Esophagus (tissue), 2 donors: Measurements from ENCODE around the gene TBC1D9. TPM values are rescaled to one million over a fixed set of nuclear protein-coding genes. Genes with fewer than 3 reads are reported as not detected.
A peak's percentile ranks its signal among the peaks of the same experiment; 100 is the strongest.
"Not testable (repeated sequence)": the region's sequence is repeated elsewhere in the genome, so short reads cannot be mapped to it uniquely, and the experiment has no call there.

Experiments used
- H3K27ac ChIP-seq, 2 donors: one replicate each; pipeline ENCODE4 v1.5.1; 2013; ENCODE audit warnings: low read depth in 2 of 2, mild to moderate bottlenecking in 2 of 2, inconsistent platforms in 1 of 2, low read length in 1 of 2, moderate library complexity in 1 of 2
- H3K27me3 ChIP-seq, 2 donors: one replicate each; pipeline ENCODE4 v1.6.1; 2013; ENCODE audit warnings: low read length in 2 of 2, control low read depth in 1 of 2, mild to moderate bottlenecking in 1 of 2; ENCODE audit not compliant: insufficient read depth in 2 of 2, control insufficient read depth in 1 of 2
- H3K36me3 ChIP-seq, 2 donors: one replicate each; pipeline ENCODE4 v1.6.1; 2013; ENCODE audit warnings: low read length in 1 of 2; ENCODE audit not compliant: control insufficient read depth in 2 of 2, insufficient read depth in 2 of 2
- H3K4me1 ChIP-seq, 2 donors: one replicate each; pipeline ENCODE4 v1.6.1; 2013; ENCODE audit warnings: low read length in 1 of 2; ENCODE audit not compliant: control insufficient read depth in 2 of 2, insufficient read depth in 2 of 2
- H3K4me3 ChIP-seq, 2 donors: one replicate each; pipeline ENCODE4 v1.5.1; 2013; ENCODE audit warnings: low read length in 2 of 2, mild to moderate bottlenecking in 2 of 2, low read depth in 1 of 2, moderate library complexity in 1 of 2
- H3K9me3 ChIP-seq, 2 donors: one replicate each; pipeline ENCODE4 v1.6.1; 2013; ENCODE audit warnings: mild to moderate bottlenecking in 2 of 2, low read depth in 1 of 2, low read length in 1 of 2, moderate library complexity in 1 of 2; ENCODE audit not compliant: control insufficient read depth in 2 of 2, insufficient read depth in 1 of 2
- WGBS, 2 donors: extraction: QIAGEN DNeasy Blood & Tissue Kit; methylation state at CpG; one replicate each; pipeline ENCODE4 v1.1.7; 2013; 5-methylcytosine and 5-hydroxymethylcytosine counted together
- polyA plus RNA-seq, 2 donors: library from polyadenylated mRNA; stranded (reverse); fragments of 200-250 nt; gene quantifications; one replicate each; pipeline ENCODE4 v1.2.3, GENCODE V29; 2013
- donor health status: healthy with polysubstance abuse.
- donor health status: Bipolar disorder and iron deficiency.

The TBC1D9 gene
- 1 to 10 TPM; 3.3 to 6.3 TPM for polyA plus RNA-seq

DNA sequence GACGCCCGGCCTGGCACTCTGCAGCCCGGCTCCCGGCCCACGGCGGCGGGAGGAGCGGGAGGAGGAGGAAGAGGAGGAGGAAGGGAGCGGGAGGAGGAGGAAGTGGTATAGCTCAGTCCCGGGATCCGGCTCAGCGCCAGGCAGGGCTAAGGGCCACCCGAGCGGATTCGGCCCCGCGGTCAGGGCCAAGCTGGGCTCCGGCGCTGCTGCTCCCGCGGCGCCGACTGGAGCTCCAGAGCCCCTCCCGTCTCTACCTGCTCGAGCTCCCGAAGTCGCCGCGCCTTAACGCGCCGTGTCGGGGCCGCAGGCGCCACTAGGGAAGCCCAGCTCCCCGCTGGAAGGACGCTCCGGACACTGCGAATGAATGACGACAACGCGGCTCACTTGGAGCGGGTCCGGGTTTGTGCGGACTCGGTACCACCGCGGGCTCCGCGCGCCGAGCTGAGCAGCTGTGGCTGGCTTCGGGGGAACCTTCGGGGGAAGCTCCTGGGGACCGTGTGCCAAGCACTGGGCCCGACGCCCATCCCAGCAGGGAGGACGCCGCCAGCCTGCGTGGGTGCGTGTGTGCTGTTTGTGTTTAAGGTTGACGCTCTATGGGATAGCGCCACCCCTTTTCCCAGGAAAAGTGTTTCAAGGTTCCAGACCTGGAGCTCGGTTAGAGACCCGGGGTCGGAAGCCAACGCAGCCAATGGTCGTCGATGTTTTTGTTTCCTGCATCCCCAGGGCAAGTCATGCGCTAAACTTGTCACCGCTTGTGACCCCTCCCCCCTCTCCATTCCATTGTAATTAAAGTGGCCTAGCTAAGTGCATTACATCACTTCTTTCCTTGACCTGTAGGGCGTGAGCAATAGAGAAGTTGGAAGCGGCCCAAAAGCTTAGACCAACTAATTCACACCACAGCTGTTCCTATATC, at the start of gene TBC1D9:
Gene TBC1D9, minus strand, starts transcription at position 67 of the 913 bp plus-strand sequence. CDS start 340 bp downstream, outside the sequence.
- no peaks in the 10 kb centered on the region for H3K27me3 ChIP-seq
- 1% methylated on average over 70 to 73 of the region's 73 CpGs for WGBS, 2 donors

DNA sequence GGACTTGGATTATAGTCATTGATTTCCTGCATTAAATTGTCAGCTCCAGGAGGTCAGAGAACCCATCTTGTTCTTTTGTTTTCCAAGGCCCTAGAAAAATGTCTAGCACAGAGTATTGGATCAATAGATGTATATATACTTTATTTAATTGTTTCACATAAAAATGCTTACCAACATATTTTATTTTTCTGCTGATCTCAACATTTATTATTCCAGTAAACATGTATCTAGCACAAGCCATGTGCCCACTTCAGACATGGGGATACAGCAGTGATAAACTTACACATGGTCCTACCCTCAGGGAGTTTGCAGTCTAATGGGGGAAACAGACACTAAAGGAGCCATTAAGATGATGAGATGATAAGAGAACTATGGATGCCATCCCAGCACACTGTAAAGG, 49.1 kb upstream of the TBC1D9 start:
- Histone ChIP-seq H3K4me3 (no peak overlapping the region), H3K27me3 (no peaks in the 10 kb centered on the region), H3K27ac (no peak overlapping the region), H3K9me3 (no peaks in the 10 kb centered on the region), H3K4me1 (no peaks in the 10 kb centered on the region), H3K36me3 (no peaks in the 10 kb centered on the region)

More for the DNA sequence above, at the start of gene TBC1D9:
- no peaks in the 10 kb centered on the region for H3K9me3 ChIP-seq
- peak within 1 kb of the TSS; percentile 86 to 90 for H3K4me3 ChIP-seq
- no peaks in the 10 kb centered on the region for H3K36me3 ChIP-seq
- peak within 1 kb of the TSS; percentile 90 to 95 for H3K27ac ChIP-seq
- no peaks in the 10 kb centered on the region for H3K4me1 ChIP-seq

DNA sequence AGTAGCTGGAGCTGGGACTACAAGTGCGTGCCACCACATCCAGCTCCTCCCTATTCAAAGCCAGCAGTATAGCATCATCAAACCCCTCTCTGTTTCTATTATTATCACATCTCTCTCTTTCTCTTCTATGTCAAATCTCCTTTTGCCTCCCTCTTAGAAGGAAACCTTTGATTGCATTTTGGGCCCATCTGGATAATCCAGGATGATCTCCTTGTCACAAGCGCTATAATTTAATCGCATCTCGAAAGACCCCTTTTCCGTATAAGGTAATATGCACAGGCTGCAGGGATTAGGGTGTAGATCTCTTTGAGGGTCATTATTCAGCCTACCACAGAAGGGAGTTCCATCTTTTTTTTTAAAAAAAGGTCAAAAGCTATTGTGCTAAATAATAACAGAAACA, 46.4 kb upstream of the TBC1D9 start:
- WGBS, 2 donors, result 96 to 98% methylated on average over 5 of the region's 5 CpGs
- Histone ChIP-seq H3K36me3 (no peaks in the 10 kb centered on the region), H3K4me3 (no peak overlapping the region), H3K9me3 (no peaks in the 10 kb centered on the region), H3K27ac (no peak overlapping the region), H3K4me1 (no peaks in the 10 kb centered on the region), H3K27me3 (no peaks in the 10 kb centered on the region)

DNA sequence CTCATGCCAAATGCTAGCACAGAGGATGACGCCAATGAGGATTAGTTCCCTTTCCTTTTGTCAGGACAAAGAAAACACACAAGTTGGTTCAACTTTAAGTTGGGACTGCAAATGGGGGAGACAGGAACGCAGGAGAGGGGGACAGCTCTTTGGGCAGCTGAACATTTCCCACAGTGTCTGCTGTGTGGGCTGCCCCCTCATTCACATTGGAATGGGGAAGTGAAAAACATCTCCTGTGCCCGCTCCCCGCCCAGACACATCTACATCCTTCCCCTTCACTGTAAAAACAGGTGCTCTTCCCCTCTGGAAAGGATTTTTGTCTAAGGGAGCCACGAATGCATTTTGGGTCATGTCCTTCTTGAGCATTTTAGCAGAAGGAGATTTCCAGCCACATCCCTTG, 44.5 kb upstream of the TBC1D9 start:
- H3K27ac ChIP-seq, result no peak overlapping the region
- no peak overlapping the region for H3K4me3 ChIP-seq
- WGBS, 2 donors, result 67 to 74% methylated on average over 5 of the region's 5 CpGs
- H3K9me3 ChIP-seq, result no peaks in the 10 kb centered on the region
- H3K36me3 ChIP-seq, result no peaks in the 10 kb centered on the region
- H3K27me3 ChIP-seq, result no peaks in the 10 kb centered on the region
- H3K4me1 ChIP-seq, result no peaks in the 10 kb centered on the region

DNA sequence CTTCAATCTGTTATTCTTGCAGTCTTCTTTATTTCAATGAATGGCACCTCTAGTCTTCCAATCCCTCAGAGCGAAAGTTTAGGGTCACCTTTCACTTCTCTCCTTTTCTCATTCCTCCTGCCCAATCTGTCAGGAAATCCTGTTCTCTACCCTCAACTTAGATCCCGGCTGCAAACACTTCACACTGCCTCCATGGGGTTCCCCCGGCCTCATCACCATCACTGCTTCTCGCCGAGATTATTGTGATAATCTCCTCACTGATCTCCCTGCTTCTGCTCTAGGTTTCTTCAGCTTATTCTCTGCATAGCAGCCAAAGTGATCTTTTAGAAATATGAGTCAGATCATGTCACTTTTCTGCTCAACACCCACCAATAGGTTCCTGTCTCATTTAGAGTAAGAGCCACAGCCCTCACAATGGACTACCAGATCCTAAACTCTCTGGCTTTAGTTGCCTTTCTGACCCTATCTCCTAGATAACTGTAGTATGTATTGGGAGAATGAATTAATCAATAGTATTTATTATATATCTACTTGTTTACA, 43.6 kb upstream of the TBC1D9 start:
- Histone ChIP-seq H3K4me1 (no peaks in the 10 kb centered on the region), H3K36me3 (no peaks in the 10 kb centered on the region), H3K27ac (no peak overlapping the region), H3K9me3 (no peaks in the 10 kb centered on the region), H3K4me3 (no peak overlapping the region), H3K27me3 (no peaks in the 10 kb centered on the region)
- 80 to 81% methylated on average over 5 of the region's 5 CpGs for WGBS, 2 donors

GRCh38 chr4:140793291-140793690, 37.1 kb upstream of the TBC1D9 start:
- peaks cover 0 to 3% of the 10 kb centered on the region in 2 donors for H3K4me1 ChIP-seq
- H3K36me3 ChIP-seq, result no peaks in the 10 kb centered on the region
- 78 to 85% methylated on average over 2 of the region's 2 CpGs for WGBS, 2 donors
- no peaks in the 10 kb centered on the region for H3K27me3 ChIP-seq
- no peak overlapping the region for H3K27ac ChIP-seq
- no peak overlapping the region for H3K4me3 ChIP-seq
- H3K9me3 ChIP-seq, result peaks cover 0 to 3% of the 10 kb centered on the region in 2 donors

DNA sequence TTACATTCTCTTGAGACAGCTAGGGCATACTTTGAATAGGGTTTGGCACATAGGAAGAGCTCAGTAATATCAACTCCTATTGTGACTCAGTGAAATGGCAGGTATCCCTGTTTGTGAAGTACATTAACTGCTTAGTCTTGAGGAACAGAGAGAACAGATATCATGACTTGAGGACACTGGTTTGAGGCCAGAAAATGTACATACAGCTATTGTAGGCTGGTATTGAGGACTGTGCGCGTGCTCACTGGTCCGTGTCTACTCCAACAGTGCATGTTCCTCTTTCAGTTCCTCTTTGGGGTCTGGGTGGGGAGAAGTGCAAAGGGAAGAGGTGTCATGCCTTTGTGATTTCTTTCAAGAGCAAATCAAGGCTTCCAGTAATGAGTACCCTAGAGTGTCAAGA, 34.6 kb upstream of the TBC1D9 start:
- H3K27ac ChIP-seq, result peak overlapping the region in 1 of 2 donors; percentile 7
- H3K27me3 ChIP-seq, result no peaks in the 10 kb centered on the region
- H3K4me3 ChIP-seq, result no peak overlapping the region
- H3K36me3 ChIP-seq, result no peaks in the 10 kb centered on the region
- peaks cover 0 to 4% of the 10 kb centered on the region in 2 donors for H3K9me3 ChIP-seq
- 81 to 83% methylated on average over 3 of the region's 3 CpGs for WGBS, 2 donors
- H3K4me1 ChIP-seq, result peaks cover 0 to 3% of the 10 kb centered on the region in 2 donors

GRCh38 chr4:140790171-140790570, 34.0 kb upstream of the TBC1D9 start:
- Histone ChIP-seq H3K4me1 (peaks cover 0 to 3% of the 10 kb centered on the region in 2 donors), H3K9me3 (peaks cover 0 to 4% of the 10 kb centered on the region in 2 donors), H3K27me3 (no peaks in the 10 kb centered on the region), H3K27ac (peak overlapping the region; percentile 52 to 61), H3K4me3 (no peak overlapping the region), H3K36me3 (no peaks in the 10 kb centered on the region)
- 60 to 63% methylated on average over 4 of the region's 4 CpGs for WGBS, 2 donors

GRCh38 chr4:140789759-140790158, 33.6 kb upstream of the TBC1D9 start:
- WGBS, 2 donors, result 39 to 56% methylated on average over 5 of the region's 5 CpGs
- peaks cover 0 to 4% of the 10 kb centered on the region in 2 donors for H3K9me3 ChIP-seq
- H3K27me3 ChIP-seq, result no peaks in the 10 kb centered on the region
- peaks cover 0 to 3% of the 10 kb centered on the region in 2 donors for H3K4me1 ChIP-seq
- no peaks in the 10 kb centered on the region for H3K36me3 ChIP-seq
- H3K4me3 ChIP-seq, result no peak overlapping the region
- H3K27ac ChIP-seq, result no peak overlapping the region

DNA sequence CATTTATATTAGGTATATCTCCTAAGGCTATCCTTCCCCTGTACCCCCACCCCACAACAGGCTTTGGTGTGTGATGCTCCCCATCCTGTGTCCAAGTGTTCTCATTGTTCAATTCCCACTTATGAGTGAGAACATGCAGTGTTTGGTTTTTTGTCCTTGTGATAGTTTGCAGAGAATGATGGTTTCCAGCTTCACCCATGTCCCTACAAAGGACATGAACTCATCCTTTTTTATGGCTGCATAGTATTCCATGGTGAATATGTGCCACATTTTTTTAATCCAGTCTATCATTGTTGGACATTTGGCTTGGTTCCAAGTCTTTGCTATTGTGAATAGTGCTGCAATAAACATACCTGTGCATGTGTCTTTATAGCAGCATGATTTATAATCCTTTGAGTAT, 26.6 kb upstream of the TBC1D9 start:
- not testable (repeated sequence) for H3K4me1 ChIP-seq, H3K27me3 ChIP-seq, H3K27ac ChIP-seq, H3K9me3 ChIP-seq, H3K36me3 ChIP-seq, H3K4me3 ChIP-seq
